HEK293 (cell line): ENCODE data around the gene THBD.

Experiments
- CTCF ChIA-PET: fragments of 350-600 bp; formaldehyde crosslinking; extraction: SDS; loops from one replicate; lab custom pipeline; 2021; ENCODE audit warnings: antibody characterized with exemption; lab: Yijun Ruan, JAX
- POLR2A ChIA-PET: fragments of 300-600 bp; formaldehyde crosslinking; extraction: SDS; loops from one replicate; lab custom pipeline; 2020; ENCODE audit warnings: antibody characterized with exemption, inconsistent platforms; lab: Yijun Ruan, JAX
- H3K27ac ChIP-seq: fragments of 200-500 bp; sonication (Bioruptor generic); 2 replicates; pipeline ENCODE4 v1.5.1; 2014; ENCODE audit warnings: low read depth, low read length, control low read depth, inconsistent platforms; ENCODE audit errors: extremely low read depth
- H3K36me3 ChIP-seq, 2 experiments: fragments of 200-500 bp in 1 of 2; sonication (Bioruptor generic) in 1 of 2; 1 replicate in 1 of 2; 2 replicates in 1 of 2; pipeline ENCODE4 v1.5.1; 2014 to 2017; ENCODE audit warnings: inconsistent platforms in 2 of 2, low read length in 2 of 2; ENCODE audit not compliant: control insufficient read depth in 2 of 2, insufficient read depth in 1 of 2
- H3K4me1 ChIP-seq: fragments of 200-500 bp; sonication (Bioruptor generic); 2 replicates; pipeline ENCODE4 v1.5.1; 2014; ENCODE audit warnings: mild to moderate bottlenecking, low read length, inconsistent platforms; ENCODE audit not compliant: control insufficient read depth, insufficient read depth
- H3K4me3 ChIP-seq: 2 replicates; pipeline ENCODE4 v1.5.1; 2011; ENCODE audit warnings: low read depth, mild to moderate bottlenecking, control low read depth, low read length, moderate library complexity
- H3K9me3 ChIP-seq: fragments of 200-500 bp; sonication (Bioruptor generic); 2 replicates; pipeline ENCODE4 v1.5.1; 2014; ENCODE audit warnings: low read depth, low read length, inconsistent platforms; ENCODE audit not compliant: control insufficient read depth, insufficient read depth
- EGR2 ChIP-seq: fragments of 450-650 bp; formaldehyde crosslinking; IDR thresholded peaks from 2 replicates; pipeline ENCODE4 v1.5.1; 2016; ENCODE audit warnings: low read depth, missing biosample characterization, missing genetic modification characterization
- HOXD13 ChIP-seq: sonication (generic); formaldehyde crosslinking; IDR thresholded peaks from 2 replicates; pipeline ENCODE4 v1.8.0; 2022; ENCODE audit warnings: missing genetic modification reagents, borderline replicate concordance
- KLF1 ChIP-seq: fragments of 450-650 bp; formaldehyde crosslinking; IDR thresholded peaks from 2 replicates; pipeline ENCODE4 v1.5.1; 2016; ENCODE audit warnings: missing biosample characterization, missing genetic modification characterization
- PRDM1 ChIP-seq: fragments of 450-650 bp; formaldehyde crosslinking; IDR thresholded peaks from 2 replicates; pipeline ENCODE4; 2016; ENCODE audit warnings: missing biosample characterization, missing genetic modification characterization
- SCRT2 ChIP-seq: fragments of 450-650 bp; formaldehyde crosslinking; IDR thresholded peaks from 2 replicates; pipeline ENCODE4 v1.5.1; 2016; ENCODE audit warnings: missing biosample characterization, missing genetic modification characterization
- TRIM28 ChIP-seq: IDR thresholded peaks from 2 replicates; pipeline ENCODE4 v1.6.1; 2011; ENCODE audit warnings: low read length, control low read depth, borderline replicate concordance
- ZBTB1 ChIP-seq: fragments of 450-650 bp; formaldehyde crosslinking; IDR thresholded peaks from 2 replicates; pipeline ENCODE4 v1.5.1; 2016; ENCODE audit warnings: missing biosample characterization, missing genetic modification characterization
- ZIC2 ChIP-seq: fragments of 450-650 bp; formaldehyde crosslinking; IDR thresholded peaks from 2 replicates; pipeline ENCODE4 v1.5.1; 2016; ENCODE audit warnings: missing biosample characterization, missing genetic modification characterization
- ZNF174 ChIP-seq: fragments of 450-650 bp; formaldehyde crosslinking; IDR thresholded peaks from 2 replicates; pipeline ENCODE4 v1.5.0; 2017; ENCODE audit warnings: missing biosample characterization, mild to moderate bottlenecking, missing genetic modification characterization
- ZNF239 ChIP-seq: fragments of 450-650 bp; formaldehyde crosslinking; IDR thresholded peaks from 2 replicates; pipeline ENCODE4 v1.5.1; 2016; ENCODE audit warnings: missing biosample characterization, missing genetic modification characterization
- ZNF510 ChIP-seq: fragments of 450-650 bp; formaldehyde crosslinking; IDR thresholded peaks from 2 replicates; pipeline ENCODE4 v1.5.1; 2018; ENCODE audit warnings: mild to moderate bottlenecking, missing genetic modification characterization, missing biosample characterization; ENCODE audit not compliant: insufficient replicate concordance
- ZNF558 ChIP-seq: fragments of 450-650 bp; formaldehyde crosslinking; IDR thresholded peaks from 2 replicates; pipeline ENCODE4 v1.5.1; 2016; ENCODE audit warnings: missing biosample characterization, missing genetic modification characterization
- ZNF629 ChIP-seq: fragments of 450-650 bp; formaldehyde crosslinking; IDR thresholded peaks from 2 replicates; pipeline ENCODE4 v1.5.1; 2017; ENCODE audit warnings: missing biosample characterization, missing genetic modification characterization
- ZNF654 ChIP-seq: fragments of 450-650 bp; formaldehyde crosslinking; IDR thresholded peaks from 2 replicates; pipeline ENCODE4 v1.5.1; 2016; ENCODE audit warnings: low read depth, missing biosample characterization, missing genetic modification characterization
- ZSCAN16 ChIP-seq: fragments of 450-650 bp; formaldehyde crosslinking; IDR thresholded peaks from 2 replicates; pipeline ENCODE4 v1.5.1; 2016; ENCODE audit warnings: missing biosample characterization, missing genetic modification characterization
- TF ChIP-seq, protein P1 (sequence below): fragments of 450-650 bp; formaldehyde crosslinking; IDR thresholded peaks from 2 replicates; pipeline ENCODE4 v1.5.1; 2017; ENCODE audit warnings: missing biosample characterization, missing genetic modification characterization
- TF ChIP-seq, protein P2 (sequence below): fragments of 450-650 bp; formaldehyde crosslinking; IDR thresholded peaks from 2 replicates; pipeline ENCODE4 v1.5.1; 2016; ENCODE audit warnings: missing biosample characterization, missing genetic modification characterization

THBD gene

DNA sequence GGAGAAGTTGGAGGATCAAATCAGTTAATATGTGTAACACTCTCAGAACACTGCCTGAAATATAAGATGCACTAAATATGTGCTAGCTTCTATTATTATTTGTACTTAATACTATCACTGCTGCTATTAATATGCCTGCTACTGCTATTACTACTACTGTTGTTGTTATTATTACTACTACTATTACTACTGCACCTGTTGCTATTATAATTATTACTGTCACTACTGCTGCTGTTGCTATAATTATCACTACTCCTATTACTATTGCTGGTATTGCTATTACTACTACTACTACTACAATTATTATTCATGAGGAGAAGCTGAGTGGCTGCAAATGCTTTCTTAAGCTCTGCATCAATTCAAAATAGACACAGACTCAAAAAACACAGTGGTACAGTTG is 31.0 kb downstream of the THBD start:
- TF ChIP-seq ZNF558 (tag by site-specific recombination) (no peak), SCRT2 (peak; percentile 36)
- CTCF ChIA-PET, result interaction anchor here (0.6 to 1.2 kb wide), 4 partner anchors 32 to 960 kb away, joined by 3 read pairs; no protein-coding TSS in a partner anchor
- Histone ChIP-seq H3K4me1 (peaks cover 3% of the 10 kb centered on the region; the same call in 1 of the 2 replicates), H3K36me3 (no peaks in the 10 kb centered on the region), H3K27ac (no peak overlapping the region), H3K4me3 (no peak overlapping the region), H3K9me3 (no peaks in the 10 kb centered on the region)
- POLR2A ChIA-PET, result no interaction called here

DNA sequence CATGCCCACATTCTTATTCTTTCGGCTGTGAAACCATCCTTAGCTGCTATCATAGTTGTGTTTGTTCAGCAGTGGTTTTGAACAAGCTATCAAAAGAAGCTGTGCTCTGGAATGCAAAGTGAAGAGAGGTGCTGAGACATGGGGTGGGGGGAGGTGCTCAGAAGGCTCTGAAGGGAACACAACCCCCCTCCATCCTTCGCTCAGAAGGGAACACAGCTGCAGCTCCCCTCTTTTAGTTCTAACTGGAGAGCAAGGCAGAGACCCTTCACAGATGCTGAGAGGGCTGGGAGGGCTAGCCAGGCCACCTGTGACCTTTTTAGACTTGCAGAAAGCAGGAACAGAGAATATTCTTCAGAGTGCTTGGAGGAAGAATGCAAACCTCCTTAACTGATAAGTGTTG is 32.0 kb downstream of the THBD start:
- no peak overlapping the region for H3K4me3 ChIP-seq
- ChIA-PET POLR2A (no interaction called here), CTCF (interaction anchor here (1.0 kb wide), 1 partner anchor 33 kb away, joined by 3 read pairs; no protein-coding TSS in a partner anchor)
- no peaks in the 10 kb centered on the region for H3K4me1 ChIP-seq
- H3K9me3 ChIP-seq, result no peaks in the 10 kb centered on the region
- no peak overlapping the region for H3K27ac ChIP-seq
- H3K36me3 ChIP-seq, result no peaks in the 10 kb centered on the region
- TF ChIP-seq ZSCAN16 (no peak), ZNF654 (tag by site-specific recombination) (no peak), ZNF174 (tag by site-specific recombination) (no peak), KLF1 (tag by site-specific recombination) (no peak), ZNF239 (no peak), ZNF510 (tag by site-specific recombination) (no peak)
- TF ChIP-seq, protein P1, sequence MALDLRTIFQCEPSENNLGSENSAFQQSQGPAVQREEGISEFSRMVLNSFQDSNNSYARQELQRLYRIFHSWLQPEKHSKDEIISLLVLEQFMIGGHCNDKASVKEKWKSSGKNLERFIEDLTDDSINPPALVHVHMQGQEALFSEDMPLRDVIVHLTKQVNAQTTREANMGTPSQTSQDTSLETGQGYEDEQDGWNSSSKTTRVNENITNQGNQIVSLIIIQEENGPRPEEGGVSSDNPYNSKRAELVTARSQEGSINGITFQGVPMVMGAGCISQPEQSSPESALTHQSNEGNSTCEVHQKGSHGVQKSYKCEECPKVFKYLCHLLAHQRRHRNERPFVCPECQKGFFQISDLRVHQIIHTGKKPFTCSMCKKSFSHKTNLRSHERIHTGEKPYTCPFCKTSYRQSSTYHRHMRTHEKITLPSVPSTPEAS (tag by site-specific recombination), result no peak
- TF ChIP-seq, protein P2, sequence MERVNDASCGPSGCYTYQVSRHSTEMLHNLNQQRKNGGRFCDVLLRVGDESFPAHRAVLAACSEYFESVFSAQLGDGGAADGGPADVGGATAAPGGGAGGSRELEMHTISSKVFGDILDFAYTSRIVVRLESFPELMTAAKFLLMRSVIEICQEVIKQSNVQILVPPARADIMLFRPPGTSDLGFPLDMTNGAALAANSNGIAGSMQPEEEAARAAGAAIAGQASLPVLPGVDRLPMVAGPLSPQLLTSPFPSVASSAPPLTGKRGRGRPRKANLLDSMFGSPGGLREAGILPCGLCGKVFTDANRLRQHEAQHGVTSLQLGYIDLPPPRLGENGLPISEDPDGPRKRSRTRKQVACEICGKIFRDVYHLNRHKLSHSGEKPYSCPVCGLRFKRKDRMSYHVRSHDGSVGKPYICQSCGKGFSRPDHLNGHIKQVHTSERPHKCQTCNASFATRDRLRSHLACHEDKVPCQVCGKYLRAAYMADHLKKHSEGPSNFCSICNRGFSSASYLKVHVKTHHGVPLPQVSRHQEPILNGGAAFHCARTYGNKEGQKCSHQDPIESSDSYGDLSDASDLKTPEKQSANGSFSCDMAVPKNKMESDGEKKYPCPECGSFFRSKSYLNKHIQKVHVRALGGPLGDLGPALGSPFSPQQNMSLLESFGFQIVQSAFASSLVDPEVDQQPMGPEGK (tag by site-specific recombination), result no peak

DNA sequence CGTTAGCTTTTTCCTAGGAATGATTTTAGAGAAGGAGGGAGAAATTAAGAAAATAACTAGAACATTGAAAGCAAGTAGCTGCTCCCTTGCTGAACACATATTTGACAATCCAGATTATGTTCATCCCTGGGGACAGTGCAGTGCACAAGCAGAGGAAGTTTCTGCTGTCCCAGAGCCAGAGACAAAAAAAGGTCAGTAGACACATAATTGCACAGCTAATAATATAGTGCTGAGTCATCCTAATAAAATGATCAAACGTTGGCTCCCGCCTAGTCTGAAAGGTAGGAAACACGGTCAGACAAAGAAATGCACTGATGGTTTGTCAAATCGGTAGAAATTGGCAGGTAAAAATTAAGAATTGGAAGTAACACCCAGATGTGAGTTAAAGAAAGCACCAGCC is 36.0 kb downstream of the THBD start:
- Histone ChIP-seq H3K36me3 (no peaks in the 10 kb centered on the region), H3K4me1 (no peaks in the 10 kb centered on the region), H3K27ac (no peak overlapping the region), H3K4me3 (no peak overlapping the region), H3K9me3 (no peaks in the 10 kb centered on the region)
- ChIA-PET CTCF (interaction anchor here (0.5 to 2.2 kb wide), 3 partner anchors 44 to 321 kb away, joined by 3 to 7 read pairs (median 5); no protein-coding TSS in a partner anchor), POLR2A (no interaction called here)
- TF ChIP-seq ZBTB1 (tag by site-specific recombination), result no peak
- no peak for TF ChIP-seq EGR2 (tag by site-specific recombination)

DNA sequence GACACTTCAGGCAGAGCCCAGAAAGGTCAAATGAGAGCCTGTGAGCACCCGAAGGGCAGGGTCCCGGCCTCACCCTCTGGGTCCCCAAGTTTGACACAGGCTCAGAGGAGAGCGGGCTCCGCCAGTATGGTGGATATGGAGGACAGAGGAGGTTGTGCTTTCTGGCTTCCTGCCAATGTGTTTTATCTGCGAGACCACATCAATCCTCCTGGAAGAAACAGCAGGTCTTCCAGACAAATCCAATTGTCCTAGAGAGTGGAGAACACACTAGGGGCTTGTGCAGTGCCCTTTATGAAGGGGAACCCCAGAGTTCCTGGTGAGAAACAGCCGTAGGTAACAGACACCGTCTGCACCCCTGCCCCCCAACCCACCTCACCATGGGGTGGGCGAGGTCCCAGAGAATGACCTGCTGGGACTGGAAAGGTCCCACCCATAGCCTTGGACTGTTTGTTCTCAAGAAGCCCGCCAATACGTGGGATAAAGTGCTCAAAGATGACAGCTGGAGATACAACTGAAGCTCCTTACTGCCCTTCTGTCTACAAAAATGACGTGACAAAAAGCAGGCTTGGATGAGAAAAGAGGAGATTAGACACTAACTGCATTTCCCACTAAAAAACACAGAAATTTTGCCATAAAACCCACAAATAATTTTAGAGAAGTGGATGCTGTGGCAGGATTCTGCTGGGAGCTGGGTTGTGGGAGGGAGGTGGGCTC is 38.3 kb downstream of the THBD start:
- CTCF ChIA-PET, result no interaction called here
- Histone ChIP-seq H3K4me3 (no peak overlapping the region), H3K9me3 (no peaks in the 10 kb centered on the region), H3K27ac (no peak overlapping the region), H3K36me3 (no peaks in the 10 kb centered on the region), H3K4me1 (no peaks in the 10 kb centered on the region)
- TF ChIP-seq ZNF629 (tag by site-specific recombination) (no peak), PRDM1 (tag by site-specific recombination) (no peak), HOXD13 (CRISPR knock-in tag) (no peak), TRIM28 (no peak), ZIC2 (tag by site-specific recombination) (0 out of 2 replicates have a peak, but pooled peaks have one; percentile 8)
- POLR2A ChIA-PET, result no interaction called here
